Brain pericyte (primary cell): ENCODE data around the gene ART3.

Source experiments
- DNase-seq: peaks from one replicate; pipeline ENCODE4 v3.0.0-alpha.2; 2012; ENCODE audit warnings: low read depth, low spot score

ART3 gene

GRCh38 chr4:76067652-76068286, 6.7 kb upstream of the ART3 start:
- DNase-seq, result no peak

- no peak for DNase-seq
These were observed 1.7 kb upstream of the ART3 start for GRCh38 chr4:76072760-76073159.

- DNase-seq, result no peak
These were observed 588 bp downstream of the ART3 start for GRCh38 chr4:76074993-76075600.

- DNase-seq, result no peak
These were observed 3.6 kb downstream of the ART3 start for GRCh38 chr4:76078033-76078613.

- no peak for DNase-seq
These were observed 9.0 kb downstream of the ART3 start for GRCh38 chr4:76083386-76083988.

- DNase-seq, result no peak
These were observed 10.0 kb downstream of the ART3 start for GRCh38 chr4:76084542-76084941.

GRCh38 chr4:76087007-76087769, 12.7 kb downstream of the ART3 start:
- DNase-seq, result no peak

- no peak for DNase-seq
These were observed 14.2 kb downstream of the ART3 start for GRCh38 chr4:76088719-76089118.

GRCh38 chr4:76090241-76090691, 15.8 kb downstream of the ART3 start:
- no peak for DNase-seq

- DNase-seq, result no peak
These were observed 16.5 kb downstream of the ART3 start for GRCh38 chr4:76091052-76091451.

GRCh38 chr4:76095568-76095967, 21.1 kb downstream of the ART3 start:
- DNase-seq, result no peak

GRCh38 chr4:76096076-76096475, 21.6 kb downstream of the ART3 start:
- no peak for DNase-seq

GRCh38 chr4:76105652-76106051, 31.1 kb downstream of the ART3 start:
- no peak for DNase-seq

GRCh38 chr4:76106442-76106841, 31.9 kb downstream of the ART3 start:
- no peak for DNase-seq

- DNase-seq, result no peak
These were observed 34.1 kb downstream of the ART3 start for GRCh38 chr4:76108467-76109181.

- DNase-seq, result no peak
These were observed 42.3 kb downstream of the ART3 start for GRCh38 chr4:76116821-76117220.

GRCh38 chr4:76117536-76117935, 43.0 kb downstream of the ART3 start:
- DNase-seq, result no peak

GRCh38 chr4:76120199-76120598, 45.7 kb downstream of the ART3 start:
- DNase-seq, result no peak

- no peak for DNase-seq
These were observed 51.3 kb downstream of the ART3 start for GRCh38 chr4:76125816-76126215.

GRCh38 chr4:76127754-76128153, 53.2 kb downstream of the ART3 start:
- no peak for DNase-seq

GRCh38 chr4:76141241-76141640, 66.7 kb downstream of the ART3 start:
- no peak for DNase-seq
